GM19025 (cell line): ENCODE data around the gene PRR7.

Experiments
- ATAC-seq: cut with Tn5 transposase; IDR thresholded peaks from one replicate; pipeline ENCODE4 v1.9.1; 2021; ENCODE audit warnings: mild to moderate bottlenecking, low read depth, moderate library complexity; ENCODE audit not compliant: unreplicated experiment

PRR7 gene

GRCh38 chr5:177421062-177421798, 25.4 kb upstream of the PRR7 start:
- ATAC-seq = no peak

- ATAC-seq = no peak
These were observed 22.9 kb upstream of the PRR7 start for GRCh38 chr5:177423671-177424070.

- no peak for ATAC-seq
These were observed 21.3 kb upstream of the PRR7 start for GRCh38 chr5:177425196-177425800.

GRCh38 chr5:177425801-177426565, 20.6 kb upstream of the PRR7 start:
- ATAC-seq = peak; percentile 75

GRCh38 chr5:177426566-177427210, 19.9 kb upstream of the PRR7 start, which contains the start of gene GRK6:
Gene GRK6, plus strand, starts transcription at chr5:177426676. Its CDS starts 170 bp downstream, at chr5:177426846.
- ATAC-seq = peak; percentile 2

- ATAC-seq = no peak
These were observed 19.3 kb upstream of the PRR7 start for GRCh38 chr5:177427211-177427822.

- no peak for ATAC-seq
These were observed 18.6 kb upstream of the PRR7 start for GRCh38 chr5:177427919-177428573.

GRCh38 chr5:177428574-177429217, 17.9 kb upstream of the PRR7 start:
- no peak for ATAC-seq

- ATAC-seq = no peak
These were observed 17.2 kb upstream of the PRR7 start for GRCh38 chr5:177429248-177430040.

GRCh38 chr5:177430140-177430951, 16.3 kb upstream of the PRR7 start:
- no peak for ATAC-seq

GRCh38 chr5:177430972-177431316, 15.7 kb upstream of the PRR7 start:
- ATAC-seq = no peak

GRCh38 chr5:177431317-177432142, 15.1 kb upstream of the PRR7 start:
- peak; percentile 47 for ATAC-seq

- ATAC-seq = no peak
These were observed 14.3 kb upstream of the PRR7 start for GRCh38 chr5:177432143-177432838.

GRCh38 chr5:177432839-177433657, 13.6 kb upstream of the PRR7 start:
- no peak for ATAC-seq

GRCh38 chr5:177433658-177434217, 12.9 kb upstream of the PRR7 start:
- no peak for ATAC-seq
